HG02642 (cell line): Measurements from ENCODE around the gene TMEM219.
"Not testable (repeated sequence)": the region's sequence is repeated elsewhere in the genome, so short reads cannot be mapped to it uniquely, and the experiment has no call there.

Experiments used
- ATAC-seq: cut with Tn5 transposase; IDR thresholded peaks from one replicate; pipeline ENCODE4 v1.9.1; 2021; ENCODE audit warnings: mild to moderate bottlenecking; ENCODE audit not compliant: unreplicated experiment, poor library complexity

Gene TMEM219

GRCh38 chr16:29950806-29951461, 10.9 kb upstream of the TMEM219 start:
- ATAC-seq: no peak

DNA sequence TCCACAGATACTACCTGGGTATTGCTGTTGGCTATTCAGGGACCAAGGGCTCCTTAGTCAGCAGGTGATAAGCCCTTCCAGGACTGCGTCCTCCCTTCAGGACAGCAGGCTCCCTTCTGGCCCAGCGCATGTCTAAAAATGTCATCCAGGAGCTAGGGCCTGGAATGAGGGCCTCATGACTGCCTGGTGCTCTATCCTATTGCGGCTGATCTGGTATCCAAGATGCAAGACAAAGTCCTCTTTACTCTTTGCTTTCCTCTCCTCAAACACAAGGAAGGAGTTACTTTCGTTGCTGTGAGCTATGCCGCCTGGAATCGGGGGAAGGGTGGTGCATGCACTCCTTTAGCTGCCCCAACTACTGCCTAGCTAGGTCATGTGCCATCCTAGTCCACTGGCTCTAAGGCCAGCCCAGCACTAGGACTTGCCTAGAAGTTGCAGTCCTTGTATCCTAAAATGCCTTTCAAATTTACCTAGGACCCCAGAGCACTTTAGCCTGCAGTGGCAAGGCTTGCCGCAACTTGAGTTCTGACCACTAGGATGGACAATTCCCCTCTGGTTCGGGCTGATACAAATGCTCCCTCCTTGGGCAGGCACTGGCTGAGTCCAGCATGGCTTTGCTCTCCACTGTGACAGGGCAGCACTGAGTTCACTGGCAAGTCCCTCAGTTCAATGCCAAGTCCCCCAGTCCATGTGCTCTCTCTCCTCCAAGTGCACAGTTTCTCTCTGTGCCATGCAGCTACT, 10.1 kb upstream of the TMEM219 start:
- ATAC-seq: no peak

DNA sequence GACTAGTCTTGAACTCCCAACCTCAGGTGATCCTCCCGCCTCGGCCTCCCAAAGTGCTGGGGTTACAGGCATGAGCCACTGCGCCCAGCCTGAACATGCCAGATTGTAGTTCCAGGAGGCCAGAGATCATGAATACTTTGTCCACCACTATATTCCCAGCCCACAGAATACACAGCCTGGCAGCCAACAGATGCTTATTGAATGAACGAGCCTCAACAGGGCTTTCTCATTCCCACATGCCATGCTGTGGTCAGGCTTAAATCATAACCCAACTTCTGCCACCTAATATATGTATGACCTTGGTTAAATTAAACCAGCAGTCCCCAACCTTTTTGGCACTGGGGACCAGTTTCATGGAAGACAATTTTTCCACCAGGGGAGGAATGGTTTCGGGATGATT, 3.1 kb upstream of the TMEM219 start:
- no peak for ATAC-seq

- no peak for ATAC-seq
Observed at GRCh38 chr16:29959293-29959692, 2.6 kb upstream of the TMEM219 start.

DNA sequence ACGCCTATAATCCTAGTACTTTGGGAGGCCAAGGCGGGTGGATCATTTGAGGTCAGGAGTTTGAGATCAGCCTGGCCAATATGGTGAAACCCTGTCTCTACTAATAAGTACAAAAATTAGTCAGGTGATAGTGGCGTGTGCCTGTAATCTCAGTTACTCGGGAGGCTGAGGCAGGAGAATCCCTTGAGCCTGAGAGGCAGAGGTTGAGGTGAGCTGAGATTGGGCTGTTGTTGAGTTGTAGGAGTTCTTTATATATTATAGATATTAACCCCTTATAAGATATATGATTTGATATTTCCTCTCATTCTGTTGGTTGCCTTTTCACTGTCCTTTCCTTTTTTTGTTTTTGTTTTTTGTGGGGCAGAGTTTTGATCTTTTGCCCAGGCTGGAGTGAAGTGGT, 2.1 kb upstream of the TMEM219 start:
- ATAC-seq: not testable (repeated sequence)

- ATAC-seq: no peak
Observed at GRCh38 chr16:29961127-29961478, 776 bp upstream of the TMEM219 start.

DNA sequence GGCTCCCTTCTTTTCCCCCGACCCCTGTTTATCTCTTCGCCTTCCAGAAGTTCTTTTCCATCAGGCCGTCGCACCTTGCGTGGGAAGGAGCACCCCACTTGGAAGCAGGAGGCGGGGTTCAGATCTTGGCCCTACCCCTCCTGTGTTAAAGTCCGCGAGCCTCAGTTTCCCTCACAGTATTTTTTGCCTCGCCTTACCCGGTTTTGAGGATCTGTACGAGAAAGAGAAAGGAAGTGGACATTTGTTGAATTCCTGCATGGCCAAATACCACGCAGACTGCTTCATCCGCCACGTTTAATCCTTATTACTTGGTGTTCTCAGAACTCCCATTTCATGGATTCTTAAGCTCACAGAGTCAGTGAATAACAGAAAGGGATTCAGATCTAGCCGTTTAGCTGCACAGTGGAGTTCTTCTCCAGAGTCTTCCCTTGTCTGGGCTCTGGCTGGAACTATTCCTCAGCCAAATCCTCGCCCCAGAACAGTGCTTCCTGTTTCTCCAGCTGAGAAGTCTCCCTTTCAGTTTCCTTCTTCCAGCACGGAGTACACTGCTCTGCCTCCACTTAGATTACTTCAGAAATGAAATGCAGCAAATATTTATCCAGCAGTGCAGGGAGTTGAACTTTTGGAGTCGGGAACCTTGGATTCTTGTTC, 590 bp downstream of the TMEM219 start:
- ATAC-seq: peak; percentile 4

DNA sequence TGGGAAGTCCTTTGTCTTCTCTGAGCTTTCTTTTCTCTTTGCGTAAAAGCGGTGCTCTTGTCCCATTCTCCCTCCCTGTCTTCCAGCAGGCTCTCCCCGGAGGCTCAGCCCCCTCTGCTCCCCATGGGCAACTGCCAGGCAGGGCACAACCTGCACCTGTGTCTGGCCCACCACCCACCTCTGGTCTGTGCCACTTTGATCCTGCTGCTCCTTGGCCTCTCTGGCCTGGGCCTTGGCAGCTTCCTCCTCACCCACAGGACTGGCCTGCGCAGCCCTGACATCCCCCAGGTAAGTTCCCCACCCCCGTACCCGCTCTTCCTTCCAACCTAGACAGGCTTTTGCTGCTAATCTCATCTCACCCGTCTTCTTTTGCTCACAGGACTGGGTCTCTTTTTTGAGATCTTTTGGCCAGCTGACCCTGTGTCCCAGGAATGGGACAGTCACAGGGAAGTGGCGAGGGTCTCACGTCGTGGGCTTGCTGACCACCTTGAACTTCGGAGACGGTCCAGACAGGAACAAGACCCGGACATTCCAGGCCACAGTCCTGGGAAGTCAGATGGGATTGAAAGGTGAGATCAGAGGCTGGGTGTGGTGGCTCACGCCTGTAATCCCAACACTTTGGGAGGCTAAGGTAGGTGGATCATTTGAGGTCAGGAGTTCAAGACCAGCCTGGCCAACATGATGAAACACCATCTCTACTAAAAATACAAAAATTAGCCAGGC, 1.3 kb downstream of the TMEM219 start:
- ATAC-seq: no peak

DNA sequence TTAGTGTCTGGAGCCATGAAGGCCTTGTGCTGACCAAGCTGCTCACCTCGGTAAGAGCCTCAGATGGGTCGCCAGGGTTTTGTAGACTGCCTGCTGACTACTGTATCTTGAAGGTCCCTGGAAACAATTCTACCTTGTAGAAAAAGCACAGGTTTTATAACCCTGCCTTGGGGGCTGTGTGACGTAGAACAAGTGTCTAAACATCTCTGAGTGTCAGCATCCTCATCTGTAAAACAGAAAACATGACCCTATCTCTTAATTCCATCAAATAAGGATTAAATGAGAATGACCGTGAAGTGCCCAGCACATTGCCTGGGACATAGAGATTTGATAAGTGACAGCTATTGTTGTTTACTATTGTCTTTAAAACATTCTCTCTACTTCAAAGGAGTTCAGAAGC, 6.3 kb downstream of the TMEM219 start:
- ATAC-seq: no peak

GRCh38 chr16:29971304-29971703, 9.4 kb downstream of the TMEM219 start:
- no peak for ATAC-seq

GRCh38 chr16:29972500-29972899, 10.6 kb downstream of the TMEM219 start:
- no peak for ATAC-seq

- ATAC-seq: no peak
Observed at GRCh38 chr16:29972992-29973383, 11.1 kb downstream of the TMEM219 start.

DNA sequence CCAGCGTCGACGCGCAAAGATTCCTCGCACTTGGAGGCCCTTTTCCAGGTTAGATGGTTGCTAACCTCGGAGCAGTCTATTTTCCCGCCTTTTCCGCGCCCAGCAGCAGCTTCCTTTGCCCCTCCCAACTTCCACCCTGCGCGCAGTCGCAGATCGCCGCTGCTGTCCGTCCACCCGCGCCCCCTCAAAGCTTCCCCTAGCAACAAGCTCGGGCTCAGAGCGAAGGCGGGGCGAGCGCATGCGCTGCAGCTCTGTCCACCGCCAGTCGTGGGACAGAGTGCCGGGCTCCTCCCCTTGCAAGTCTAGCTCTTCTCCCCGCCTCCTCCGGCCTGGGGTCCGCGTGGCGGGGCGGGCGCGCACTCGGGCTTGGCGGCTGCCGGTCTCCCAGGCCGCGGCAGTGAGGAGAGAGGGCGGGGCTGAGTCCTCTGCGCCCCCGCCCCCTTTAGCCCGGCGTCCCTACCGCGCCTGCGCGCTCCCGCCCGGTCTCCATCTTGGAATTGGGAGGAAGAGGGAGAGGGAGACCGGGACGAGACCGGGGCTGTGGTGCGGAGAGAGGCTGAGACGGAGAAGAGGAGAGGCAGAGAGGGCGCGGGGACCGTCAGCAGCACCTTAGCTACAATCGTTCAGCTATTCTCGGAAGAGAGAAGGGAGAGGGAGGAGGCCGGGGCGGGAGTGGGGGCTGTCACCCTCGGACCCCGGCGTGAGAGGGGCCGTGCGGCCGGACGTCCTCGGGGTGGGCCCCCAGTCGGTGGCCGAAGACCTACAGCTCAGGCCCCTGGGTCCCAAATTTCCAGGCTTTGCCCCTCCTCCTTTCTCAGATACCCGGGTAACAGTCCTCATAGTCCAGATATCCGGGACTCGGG, 11.7 kb downstream of the TMEM219 start, which contains the start of gene TAOK2:
Gene TAOK2, plus strand, starts transcription at position 485 of the 863 bp plus-strand sequence. CDS start 3,905 bp downstream, outside the sequence.
- peak; percentile 94 for ATAC-seq

GRCh38 chr16:29974291-29975133, 12.6 kb downstream of the TMEM219 start:
- no peak for ATAC-seq

GRCh38 chr16:29975134-29975538, 13.3 kb downstream of the TMEM219 start:
- ATAC-seq: no peak

DNA sequence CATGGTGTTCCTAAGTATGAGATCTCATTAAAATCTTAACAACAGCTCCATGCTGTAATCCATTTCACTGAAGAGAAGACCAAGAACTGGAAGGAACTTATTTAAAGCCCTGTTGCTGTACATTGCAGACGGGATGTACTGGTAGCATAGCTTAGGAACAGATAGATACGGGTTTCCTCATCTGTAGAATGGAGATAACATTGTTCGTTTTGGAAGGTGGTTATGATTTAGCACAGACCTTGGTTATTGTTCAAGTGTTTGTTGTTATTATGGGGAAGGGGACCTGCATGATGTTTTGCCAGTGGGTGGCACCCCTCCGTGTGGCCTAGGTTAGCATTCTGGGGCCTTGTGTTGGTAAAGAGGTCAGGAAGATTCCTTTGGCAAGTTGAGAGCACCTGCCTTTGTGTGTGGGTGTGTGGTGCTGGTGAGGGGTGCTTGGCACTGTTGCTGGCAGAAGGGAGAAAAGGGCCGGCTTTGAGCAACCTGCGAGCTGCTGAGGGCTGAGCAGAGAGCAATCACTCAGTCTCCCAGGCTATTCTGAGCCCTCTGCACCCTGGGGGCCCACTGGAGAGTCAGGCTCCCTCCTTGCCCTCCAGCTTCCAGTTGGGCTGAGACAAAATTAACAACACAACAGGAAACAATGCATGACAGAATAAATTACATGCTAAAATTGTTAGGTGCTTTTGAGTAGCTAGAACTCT, 14.1 kb downstream of the TMEM219 start:
- no peak for ATAC-seq

GRCh38 chr16:29977063-29977825, 15.4 kb downstream of the TMEM219 start:
- ATAC-seq: no peak

DNA sequence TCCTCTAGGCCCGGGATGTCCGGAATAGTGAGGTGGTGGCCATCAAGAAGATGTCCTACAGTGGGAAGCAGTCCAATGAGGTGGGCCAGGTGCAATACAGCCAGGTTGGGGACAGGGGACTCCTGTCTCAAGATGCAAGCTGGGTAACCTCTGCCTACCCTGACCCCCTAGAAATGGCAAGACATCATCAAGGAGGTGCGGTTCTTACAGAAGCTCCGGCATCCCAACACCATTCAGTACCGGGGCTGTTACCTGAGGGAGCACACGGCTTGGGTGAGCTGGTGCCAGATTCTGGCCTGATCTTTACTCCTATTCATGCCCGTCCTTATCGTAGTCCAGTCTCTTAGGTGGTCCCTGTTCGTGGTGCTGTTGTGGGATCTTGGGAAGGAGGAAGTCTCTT, 16.2 kb downstream of the TMEM219 start:
- ATAC-seq: no peak
